GM19238 (cell line): ENCODE measurements around the gene FAM90A1.
"Not testable (repeated sequence)": the region's sequence is repeated elsewhere in the genome, so short reads cannot be mapped to it uniquely, and the experiment has no call there.

Experiments
- DNase-seq: peaks from one replicate; pipeline ENCODE4 v3.0.0; 2011; ENCODE audit warnings: low spot score; ENCODE audit not compliant: insufficient read length

Gene FAM90A1

DNA sequence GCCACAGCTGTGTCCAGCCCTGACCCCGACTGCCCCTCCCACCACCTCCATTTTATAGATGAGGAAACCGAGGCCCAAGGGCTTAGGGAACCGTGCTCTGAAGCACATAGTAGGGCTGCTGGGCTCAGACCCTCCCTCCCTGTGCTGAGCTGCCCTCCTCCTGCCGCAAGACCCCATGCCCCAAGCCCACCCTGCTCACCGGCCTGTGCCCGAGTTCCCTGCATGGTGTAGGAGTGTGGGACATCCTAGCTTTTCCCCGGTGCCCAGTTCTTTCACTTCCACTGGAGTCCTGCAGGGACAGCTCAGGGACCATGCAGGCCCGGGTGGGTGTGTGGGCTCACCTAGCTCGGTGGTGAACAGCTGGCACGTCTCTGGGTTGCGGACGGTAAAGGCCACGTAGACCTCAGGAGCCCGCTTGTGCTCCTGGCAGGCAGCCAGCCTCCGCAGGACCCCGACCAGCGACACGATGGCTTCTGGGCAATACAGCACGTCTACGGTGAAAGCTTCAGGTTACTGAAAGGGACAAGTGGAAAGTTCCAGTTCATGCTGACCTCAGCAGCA, 6.6 kb upstream of the FAM90A1 start:
- not testable (repeated sequence) for DNase-seq

DNA sequence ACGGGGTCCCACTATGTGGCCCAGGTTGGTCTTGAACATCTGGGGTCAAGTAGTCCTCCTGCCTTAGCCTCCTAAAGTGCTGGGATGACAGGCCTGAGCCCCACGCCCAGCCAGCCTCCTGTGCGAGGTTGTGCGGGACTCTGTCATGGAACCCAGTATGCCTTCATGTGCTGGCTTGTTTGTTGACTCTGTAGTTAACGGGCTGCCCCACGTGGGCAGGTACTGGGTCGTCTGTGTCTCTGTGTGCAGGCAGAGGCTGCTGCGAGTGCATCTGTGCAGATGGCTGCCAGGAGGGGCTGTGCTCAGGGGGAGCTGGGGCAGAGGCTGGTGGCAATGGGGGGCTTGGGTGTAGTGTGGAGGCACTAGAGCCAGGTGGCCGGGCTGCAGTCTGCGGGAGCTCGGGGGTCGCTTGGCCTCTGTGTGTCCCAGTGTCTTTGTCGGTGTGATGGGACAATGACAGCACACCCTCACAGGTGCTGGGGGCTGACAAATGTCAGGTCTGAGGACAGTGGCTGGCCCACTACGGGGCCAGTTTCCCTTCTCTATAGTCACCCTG, 6.0 kb upstream of the FAM90A1 start:
- not testable (repeated sequence) for DNase-seq

GRCh38 chr12:8231666-8232608, 4.5 kb upstream of the FAM90A1 start:
- DNase-seq = not testable (repeated sequence)

GRCh38 chr12:8231049-8231448, 3.6 kb upstream of the FAM90A1 start:
- not testable (repeated sequence) for DNase-seq

- DNase-seq = not testable (repeated sequence)
Measured at GRCh38 chr12:8229486-8229885, 2.1 kb upstream of the FAM90A1 start.

DNA sequence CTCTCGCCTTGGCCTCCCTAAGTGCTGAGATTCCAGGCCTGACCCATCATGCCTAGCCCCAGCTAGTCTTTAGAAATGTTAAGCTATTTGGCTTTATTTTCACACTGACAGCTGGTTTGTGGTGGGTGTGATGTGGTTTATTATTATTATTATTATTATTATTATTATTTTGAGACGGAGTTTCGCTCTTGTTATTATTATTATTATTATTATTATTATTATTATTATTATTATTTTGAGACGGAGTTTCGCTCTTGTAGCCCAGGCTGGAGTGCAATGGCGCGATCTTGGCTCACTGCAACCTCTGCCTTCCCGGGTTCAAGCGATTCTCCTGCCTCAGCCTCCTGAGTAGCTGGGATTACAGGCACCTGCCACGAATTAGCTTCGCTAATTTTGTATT, 1.2 kb upstream of the FAM90A1 start:
- DNase-seq = not testable (repeated sequence)

- not testable (repeated sequence) for DNase-seq
Measured at GRCh38 chr12:8227732-8228077, 287 bp upstream of the FAM90A1 start.

DNA sequence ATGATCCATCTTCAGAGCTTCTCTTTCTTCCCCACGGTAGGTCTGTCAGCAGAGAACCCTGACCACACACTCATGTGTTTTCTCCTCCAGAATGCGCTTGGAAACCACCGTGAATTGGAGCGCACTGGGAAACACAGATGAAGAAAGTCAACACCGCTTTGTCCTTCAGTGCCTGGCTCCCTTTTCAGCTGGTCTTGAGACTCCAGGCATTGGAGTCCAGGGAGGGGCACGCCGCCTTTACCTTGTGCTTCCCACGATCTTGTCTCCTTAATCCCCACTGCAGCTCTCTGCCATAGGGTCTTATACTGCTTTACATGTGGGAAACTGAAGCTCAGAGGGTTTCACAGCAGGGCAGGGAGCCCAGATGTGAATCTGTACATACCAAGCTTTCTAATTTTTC, 1.1 kb downstream of the FAM90A1 start:
- DNase-seq = no peak

DNA sequence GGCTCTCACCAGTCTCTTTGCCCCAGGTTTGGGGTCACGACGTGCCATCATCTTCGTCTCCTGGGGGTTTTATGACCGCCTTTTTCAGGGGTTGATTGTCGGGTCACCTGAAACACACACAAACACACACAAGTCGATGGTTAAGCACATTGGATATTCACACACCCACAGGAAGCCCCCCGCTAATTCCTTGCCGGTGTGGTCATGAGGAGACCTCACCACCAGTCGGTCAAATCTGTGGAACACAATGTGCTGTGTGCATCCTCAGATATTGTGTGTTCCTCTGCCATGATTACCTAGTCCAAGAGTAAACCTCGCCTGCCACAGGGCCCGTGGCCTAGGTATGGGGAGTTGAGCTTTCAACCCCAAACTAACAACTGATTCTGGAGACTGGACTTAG, 2.6 kb downstream of the FAM90A1 start:
- not testable (repeated sequence) for DNase-seq

- DNase-seq = not testable (repeated sequence)
Measured at GRCh38 chr12:8223646-8224045, 3.8 kb downstream of the FAM90A1 start.

DNA sequence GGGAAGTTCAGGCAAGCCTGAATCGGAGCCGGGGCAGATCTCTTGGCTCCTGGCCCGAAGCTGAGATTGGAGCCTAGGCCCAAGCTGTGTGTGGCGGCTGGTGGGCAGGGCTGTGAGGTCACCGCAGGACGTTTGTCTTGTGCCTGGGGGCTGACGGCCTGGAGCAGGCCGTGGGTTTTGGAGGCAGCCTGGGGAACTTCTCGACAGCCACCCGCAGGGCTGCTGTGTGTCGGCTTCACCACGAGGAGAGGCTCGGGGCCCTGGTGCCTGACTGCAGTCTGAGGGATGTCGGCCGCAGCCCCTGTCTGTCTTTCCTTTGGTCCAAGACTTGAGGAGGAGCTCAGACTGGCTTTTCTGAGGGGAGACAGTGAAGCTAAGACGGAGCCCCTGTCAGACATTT, 5.1 kb downstream of the FAM90A1 start:
- not testable (repeated sequence) for DNase-seq

DNA sequence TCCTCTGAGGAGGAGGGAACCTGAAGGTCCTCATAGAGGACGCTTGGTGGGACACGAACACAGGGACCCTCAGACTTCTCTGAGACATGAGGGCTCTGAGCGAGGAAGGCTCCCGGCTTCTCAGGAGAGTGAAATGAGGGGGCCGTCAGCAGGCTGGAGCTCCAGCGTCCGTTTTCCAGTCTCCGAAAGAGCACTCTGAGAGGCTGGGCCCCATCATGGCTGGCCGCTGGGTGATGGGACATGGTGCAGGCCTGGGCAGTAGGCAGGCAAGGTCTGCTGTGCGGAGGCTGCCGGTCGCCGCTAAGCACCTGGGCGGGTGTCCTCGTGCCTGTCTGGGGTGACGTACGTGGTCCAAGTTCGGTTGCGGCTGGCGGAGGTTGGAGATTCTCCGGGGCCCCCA, 5.6 kb downstream of the FAM90A1 start:
- DNase-seq = not testable (repeated sequence)

GRCh38 chr12:8221375-8221774, 6.0 kb downstream of the FAM90A1 start:
- not testable (repeated sequence) for DNase-seq

- DNase-seq = not testable (repeated sequence)
Measured at GRCh38 chr12:8218711-8219382, 8.6 kb downstream of the FAM90A1 start.

GRCh38 chr12:8197685-8198308, 29.6 kb downstream of the FAM90A1 start:
- not testable (repeated sequence) for DNase-seq

DNA sequence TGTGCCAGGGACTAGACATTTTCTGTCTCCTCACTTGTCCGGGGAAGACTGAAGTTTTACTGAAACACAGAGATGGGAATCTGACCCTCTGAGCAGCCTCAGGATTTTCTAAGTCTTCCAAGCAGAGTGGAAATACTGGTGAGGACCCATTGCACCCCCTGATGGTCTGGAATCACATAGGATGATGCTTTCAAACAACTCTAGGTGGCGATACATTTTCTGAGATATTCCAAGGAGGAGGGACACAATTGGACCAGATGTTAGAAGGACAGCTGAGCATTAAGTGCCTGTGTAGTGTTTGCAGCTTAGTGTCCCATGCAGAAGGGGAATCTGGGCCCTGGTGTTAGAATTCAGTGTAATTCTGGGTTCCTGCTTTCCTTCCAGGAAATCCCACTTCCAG, 39.3 kb downstream of the FAM90A1 start:
- not testable (repeated sequence) for DNase-seq

GRCh38 chr12:8184206-8184605, 43.2 kb downstream of the FAM90A1 start:
- not testable (repeated sequence) for DNase-seq

- DNase-seq = not testable (repeated sequence)
Measured at GRCh38 chr12:8183346-8183745, 44.1 kb downstream of the FAM90A1 start.

DNA sequence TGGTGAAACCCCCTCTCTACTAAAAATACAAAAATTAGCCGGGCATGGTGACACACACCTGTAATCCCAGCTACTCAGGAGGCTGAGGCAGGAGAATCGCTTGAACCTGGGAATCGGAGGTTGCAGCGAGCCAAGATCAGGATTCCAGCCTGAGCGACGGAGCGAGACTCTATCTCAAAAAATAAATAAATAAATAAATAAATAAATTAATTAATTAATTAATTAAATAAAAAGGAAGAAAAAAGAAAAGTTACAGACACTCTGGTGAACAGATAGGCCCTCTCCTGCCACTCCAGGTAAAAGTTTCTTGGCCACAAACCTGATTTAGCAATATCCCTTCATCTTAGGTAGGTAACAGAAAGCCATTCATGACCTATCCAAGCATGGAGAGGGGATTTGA, 44.5 kb downstream of the FAM90A1 start:
- DNase-seq = not testable (repeated sequence)

GRCh38 chr12:8181271-8181670, 46.1 kb downstream of the FAM90A1 start:
- DNase-seq = not testable (repeated sequence)

DNA sequence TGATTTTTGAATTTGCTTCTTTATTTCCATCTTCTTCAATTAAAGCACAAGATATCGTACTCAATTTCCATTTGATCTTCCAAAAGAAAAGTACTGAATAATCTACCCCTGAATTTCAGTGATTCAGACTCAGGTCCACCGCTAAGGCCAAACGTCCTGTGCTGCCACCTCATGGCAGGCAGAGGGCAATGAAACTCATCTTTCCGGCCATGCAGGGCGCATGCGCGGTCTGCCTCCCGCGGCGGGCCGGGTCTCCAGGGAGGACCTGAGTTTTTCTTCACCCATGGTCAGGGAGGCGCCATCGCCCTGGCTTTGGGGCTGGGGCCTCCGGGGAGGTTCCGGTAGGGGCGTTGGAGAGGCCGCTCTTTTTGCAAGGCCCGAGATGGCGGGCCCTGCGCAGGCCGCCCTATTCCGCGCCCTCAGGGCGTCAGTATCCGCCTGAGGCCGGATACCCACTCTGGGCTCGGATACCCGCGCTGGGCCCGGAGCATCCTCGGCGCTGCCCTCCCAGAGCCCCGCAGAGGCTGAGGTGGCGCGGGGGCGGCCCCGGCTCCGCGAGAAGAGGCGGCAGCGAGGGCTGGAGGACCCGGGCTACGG, 47.3 kb downstream of the FAM90A1 start:
- peak; percentile 29 for DNase-seq
